Astrocyte of the spinal cord (primary cell): Measurements from ENCODE around the gene SLC2A5.

Experiments used
- DNase-seq: peaks from one replicate; pipeline ENCODE4 v3.0.0; 2011; ENCODE audit warnings: low read depth, low spot score
- H3K4me3 ChIP-seq: 2 replicates; pipeline ENCODE4 v1.5.1; 2011; ENCODE audit warnings: low read depth, mild to moderate bottlenecking, low read length, moderate library complexity
- in situ Hi-C: cut with HindIII; loops from 2 replicates; pipeline ENCODE4 v1.10.0; 2017; ENCODE audit warnings: low sequenced_read_pairs
- TF ChIP-seq, protein P1 (sequence below): IDR thresholded peaks from 2 replicates; pipeline ENCODE4 v1.5.1; 2012; ENCODE audit warnings: low read depth, mild to moderate bottlenecking, low read length, inconsistent platforms

Gene SLC2A5

DNA sequence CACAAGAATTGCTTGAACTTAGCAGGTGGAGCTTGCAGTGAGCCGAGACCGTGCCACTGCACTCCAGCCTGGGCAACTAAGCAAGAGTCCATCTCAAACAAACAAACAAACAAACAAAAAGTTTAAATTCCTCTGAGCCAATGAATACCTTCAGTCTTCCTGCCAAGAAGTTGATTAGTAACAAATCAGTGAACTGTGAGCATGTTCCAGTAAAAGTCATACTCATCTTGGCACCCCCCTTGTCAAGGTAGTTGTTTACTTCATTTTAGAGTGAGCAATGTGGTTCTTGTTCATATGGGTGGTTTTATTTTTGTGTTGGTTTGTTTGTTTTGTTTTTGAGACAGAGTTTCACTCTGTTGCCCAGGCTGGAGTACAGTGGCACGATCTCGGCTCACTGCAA, 25.2 kb downstream of the SLC2A5 start:
- DNase-seq: no peak
- in situ Hi-C loops: no loop called here
- TF ChIP-seq, protein P1, sequence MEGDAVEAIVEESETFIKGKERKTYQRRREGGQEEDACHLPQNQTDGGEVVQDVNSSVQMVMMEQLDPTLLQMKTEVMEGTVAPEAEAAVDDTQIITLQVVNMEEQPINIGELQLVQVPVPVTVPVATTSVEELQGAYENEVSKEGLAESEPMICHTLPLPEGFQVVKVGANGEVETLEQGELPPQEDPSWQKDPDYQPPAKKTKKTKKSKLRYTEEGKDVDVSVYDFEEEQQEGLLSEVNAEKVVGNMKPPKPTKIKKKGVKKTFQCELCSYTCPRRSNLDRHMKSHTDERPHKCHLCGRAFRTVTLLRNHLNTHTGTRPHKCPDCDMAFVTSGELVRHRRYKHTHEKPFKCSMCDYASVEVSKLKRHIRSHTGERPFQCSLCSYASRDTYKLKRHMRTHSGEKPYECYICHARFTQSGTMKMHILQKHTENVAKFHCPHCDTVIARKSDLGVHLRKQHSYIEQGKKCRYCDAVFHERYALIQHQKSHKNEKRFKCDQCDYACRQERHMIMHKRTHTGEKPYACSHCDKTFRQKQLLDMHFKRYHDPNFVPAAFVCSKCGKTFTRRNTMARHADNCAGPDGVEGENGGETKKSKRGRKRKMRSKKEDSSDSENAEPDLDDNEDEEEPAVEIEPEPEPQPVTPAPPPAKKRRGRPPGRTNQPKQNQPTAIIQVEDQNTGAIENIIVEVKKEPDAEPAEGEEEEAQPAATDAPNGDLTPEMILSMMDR: no peak
- no peak overlapping the region for H3K4me3 ChIP-seq

DNA sequence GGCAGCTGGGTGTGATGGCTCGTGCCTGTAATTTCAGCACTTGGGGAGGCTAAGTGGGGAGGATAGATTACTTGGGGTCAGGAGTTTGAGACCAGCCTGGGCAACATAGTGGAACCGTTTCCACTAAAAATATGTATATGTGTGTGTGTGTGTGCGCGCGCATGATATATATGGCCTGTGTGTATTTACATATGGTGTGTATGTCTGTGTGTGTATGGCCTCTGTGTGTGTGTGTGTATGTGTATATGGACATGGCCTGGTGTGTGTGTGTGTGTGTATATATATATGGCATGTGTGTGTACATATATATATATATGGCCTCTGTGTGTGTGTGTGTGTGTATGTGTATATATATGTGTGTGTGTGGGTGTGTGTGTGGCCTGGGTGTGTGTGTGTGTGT, 27.2 kb downstream of the SLC2A5 start:
- DNase-seq: no peak
- TF ChIP-seq, protein P1: no peak
- H3K4me3 ChIP-seq: no peak overlapping the region
- in situ Hi-C loops: no loop called here

DNA sequence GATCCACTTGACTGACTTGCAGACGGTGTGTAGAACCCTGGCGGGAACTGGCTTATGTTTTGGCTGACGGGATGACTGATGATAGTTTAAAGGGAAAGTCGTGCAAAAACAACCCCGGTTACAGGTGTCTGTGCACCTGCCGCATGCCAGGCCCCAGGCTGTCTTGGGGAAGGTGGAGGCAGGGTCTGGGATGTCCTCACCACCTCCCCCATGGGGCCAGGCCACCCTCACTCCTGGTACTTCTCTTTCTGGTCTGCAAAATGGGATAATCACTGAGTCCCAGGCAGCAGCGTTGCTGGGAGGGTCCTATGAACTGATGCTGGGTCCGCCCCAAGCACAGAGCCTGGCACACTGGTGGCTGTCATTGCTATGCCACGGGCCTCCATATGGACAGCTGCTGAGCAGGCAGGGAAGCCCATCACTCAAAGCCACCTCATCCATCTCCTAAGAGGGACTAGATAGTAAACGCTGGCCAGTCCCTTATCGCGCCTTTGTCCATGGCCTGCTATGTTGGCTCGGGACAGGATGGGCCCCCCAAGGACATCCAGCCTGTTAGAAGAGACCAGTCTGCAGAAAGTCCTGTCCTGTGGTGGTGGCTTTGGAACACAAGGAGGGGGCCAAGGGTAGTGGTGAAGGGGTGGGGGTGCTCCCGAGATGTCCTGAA, 28.2 kb downstream of the SLC2A5 start:
- in situ Hi-C loops: no loop called here
- no peak for DNase-seq
- TF ChIP-seq, protein P1: no peak
- H3K4me3 ChIP-seq: no peak overlapping the region

DNA sequence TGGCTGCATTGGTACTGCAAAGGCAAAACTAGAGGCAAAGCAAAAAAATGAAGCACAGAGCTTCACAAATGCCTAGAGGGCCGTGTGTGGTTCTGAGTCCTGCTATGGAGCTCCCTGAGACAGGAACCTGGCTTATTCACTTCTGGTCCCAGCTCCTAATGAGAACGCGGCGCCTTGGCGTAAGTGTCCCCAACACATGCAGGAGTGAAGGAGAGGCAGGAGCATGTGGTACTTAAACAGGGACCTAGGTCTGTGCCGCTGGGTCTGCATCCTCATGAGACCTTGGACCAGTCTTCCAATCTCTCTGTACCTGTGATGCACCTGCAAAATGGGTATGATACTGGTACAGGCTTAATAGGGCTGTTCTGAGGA, 28.8 kb downstream of the SLC2A5 start:
- in situ Hi-C loops: no loop called here
- no peak overlapping the region for H3K4me3 ChIP-seq
- no peak for DNase-seq
- TF ChIP-seq, protein P1: no peak

DNA sequence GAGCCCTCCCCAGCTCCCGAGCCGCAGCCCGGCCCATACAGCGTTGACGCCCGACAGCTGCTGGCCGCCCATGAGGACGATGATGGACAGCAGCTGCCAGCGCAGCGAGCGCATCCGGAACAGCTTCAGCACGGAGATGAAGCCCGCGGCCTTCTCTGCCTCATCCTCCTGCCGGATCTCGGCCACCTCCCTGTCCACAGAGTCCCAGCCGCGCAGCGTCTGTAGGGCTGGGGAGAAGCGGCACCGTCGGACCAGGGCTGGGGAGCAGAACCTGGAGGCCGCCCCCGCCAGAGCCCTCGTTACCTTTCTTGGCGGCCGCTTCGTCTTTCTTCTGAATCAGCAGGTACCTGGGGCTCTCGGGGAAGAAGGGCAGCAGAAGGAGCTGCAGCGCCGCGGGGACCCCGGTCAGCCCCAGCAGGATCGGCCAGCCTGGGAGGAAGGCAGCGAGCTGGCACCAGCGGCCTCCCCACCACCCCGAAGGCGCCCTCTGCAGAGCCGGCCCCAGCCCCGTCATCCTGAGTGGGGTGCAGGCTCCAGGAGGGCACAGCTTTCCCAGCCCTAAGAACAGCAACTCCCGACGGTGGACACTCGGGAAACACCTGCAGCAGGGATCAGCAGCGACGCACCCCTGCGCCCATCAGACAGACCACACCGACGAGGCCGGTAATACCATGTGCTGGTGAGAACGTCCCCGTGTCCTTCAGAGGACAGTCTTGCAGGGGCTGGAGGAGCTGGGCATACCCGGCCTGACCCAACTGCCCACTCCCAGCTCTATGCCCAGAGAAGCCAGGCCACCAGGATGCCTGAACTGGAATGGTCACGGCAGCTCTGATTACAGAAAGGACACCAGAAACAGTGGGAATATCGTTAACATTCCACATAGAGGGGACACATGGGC, 29.4 kb downstream of the SLC2A5 start:
- no peak for DNase-seq
- TF ChIP-seq, protein P1: no peak
- in situ Hi-C loops: no loop called here
- no peak overlapping the region for H3K4me3 ChIP-seq

DNA sequence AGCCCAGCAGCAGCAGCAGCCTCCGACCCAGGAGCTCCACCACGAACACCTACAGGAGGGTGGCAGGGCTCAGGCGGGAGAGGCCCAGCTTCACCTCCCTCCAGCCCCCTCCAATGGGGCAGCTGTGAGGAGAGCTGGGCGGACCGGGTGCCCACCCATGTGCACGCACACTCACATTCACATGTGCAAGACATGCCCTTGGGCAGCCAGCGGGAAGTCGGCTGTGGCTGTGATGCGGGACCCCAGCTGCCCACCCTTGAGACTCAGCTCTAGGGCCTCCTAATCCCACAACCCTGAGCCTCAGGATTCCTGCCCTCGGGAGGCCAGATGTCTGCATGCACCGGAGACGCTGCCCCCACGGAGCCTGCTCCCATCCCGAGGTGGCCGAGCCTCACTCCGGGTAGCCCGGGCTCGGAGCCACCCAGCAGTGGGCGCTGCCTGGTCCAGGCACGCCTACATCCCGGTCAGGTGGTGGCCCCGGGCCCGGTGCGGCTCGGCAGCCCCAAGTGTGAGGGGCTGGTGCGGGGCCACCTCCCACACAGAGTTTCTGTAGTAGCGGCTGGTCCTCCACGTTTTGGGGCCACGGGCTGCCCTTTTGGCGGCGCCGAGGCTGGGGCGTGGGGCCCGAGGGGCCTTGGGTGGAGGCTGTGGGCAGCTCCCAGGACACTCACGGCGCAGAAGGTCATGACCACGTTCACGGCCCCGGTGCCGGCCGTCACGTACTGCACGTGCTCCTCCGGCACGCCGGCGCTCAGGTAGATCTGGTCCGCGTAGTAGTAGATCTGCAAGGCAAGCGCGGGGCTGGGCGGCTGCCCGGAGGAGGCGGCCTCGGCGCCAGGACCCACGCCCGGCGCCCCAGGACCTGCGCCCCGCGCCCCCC, 30.3 kb downstream of the SLC2A5 start:
- TF ChIP-seq, protein P1: no peak
- in situ Hi-C loops: no loop called here
- no peak for DNase-seq
- no peak overlapping the region for H3K4me3 ChIP-seq
